Middle frontal gyrus (tissue), 1 donor: ENCODE measurements around the gene CA10.

Experiments
- DNase-seq: peaks from one replicate; pipeline ENCODE4 v3.0.0-alpha.2; 2015; ENCODE audit warnings: low spot score; ENCODE audit errors: extremely low spot score

The CA10 gene

DNA sequence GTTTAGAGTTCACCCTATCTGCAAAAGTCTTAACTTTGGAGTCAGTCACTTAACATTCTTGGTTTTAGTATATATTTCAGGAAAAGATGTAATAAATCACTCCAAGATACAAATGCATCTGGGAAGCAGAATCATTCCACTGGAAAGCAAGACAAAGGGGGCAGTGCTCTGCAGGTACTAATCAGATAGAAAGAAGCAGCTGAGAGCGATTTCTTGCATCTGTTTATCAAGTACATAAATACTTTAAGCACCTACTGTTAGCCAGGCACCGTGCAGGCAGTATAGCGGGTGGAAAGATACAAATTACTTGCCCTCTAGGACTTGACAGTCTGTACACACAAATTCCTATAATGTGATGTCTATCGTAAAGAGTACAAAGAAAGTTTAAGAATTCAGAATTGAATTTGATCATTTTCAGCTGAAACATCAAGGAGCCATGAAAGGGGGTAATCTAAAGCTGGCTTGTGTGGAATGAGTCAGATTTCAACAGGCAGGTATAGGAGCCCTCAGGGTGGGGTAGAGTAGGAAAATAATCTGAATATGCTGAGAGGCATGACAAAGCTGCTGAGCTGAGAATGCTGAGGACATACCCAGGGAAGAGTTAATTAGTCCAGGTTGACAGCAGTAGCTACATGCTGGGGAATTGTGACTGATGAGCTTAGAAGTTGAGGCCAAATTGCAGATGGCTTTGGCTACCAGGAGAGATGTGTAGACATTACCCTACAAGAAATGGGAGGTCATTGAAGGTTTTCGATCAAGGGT lies 110.2 kb downstream of the CA10 start:
- no peak for DNase-seq

DNA sequence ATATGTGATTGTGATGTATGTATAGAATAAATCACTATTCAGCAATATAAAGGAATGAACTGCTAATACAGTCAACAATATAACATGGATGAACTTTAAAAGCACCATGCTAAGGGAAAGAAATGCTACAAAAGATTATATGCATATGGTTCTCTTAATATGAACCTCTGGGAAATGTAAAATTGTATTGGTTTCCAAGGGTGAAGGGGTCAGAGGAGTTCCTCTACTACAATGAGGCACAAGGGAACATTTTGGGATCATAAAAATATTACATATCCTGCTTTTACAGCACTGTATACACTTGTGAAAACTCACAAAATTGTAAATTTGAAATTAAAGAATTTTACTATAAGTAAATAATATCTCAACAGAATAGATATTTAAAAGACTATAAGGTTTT lies 111.4 kb downstream of the CA10 start:
- DNase-seq = no peak

DNA sequence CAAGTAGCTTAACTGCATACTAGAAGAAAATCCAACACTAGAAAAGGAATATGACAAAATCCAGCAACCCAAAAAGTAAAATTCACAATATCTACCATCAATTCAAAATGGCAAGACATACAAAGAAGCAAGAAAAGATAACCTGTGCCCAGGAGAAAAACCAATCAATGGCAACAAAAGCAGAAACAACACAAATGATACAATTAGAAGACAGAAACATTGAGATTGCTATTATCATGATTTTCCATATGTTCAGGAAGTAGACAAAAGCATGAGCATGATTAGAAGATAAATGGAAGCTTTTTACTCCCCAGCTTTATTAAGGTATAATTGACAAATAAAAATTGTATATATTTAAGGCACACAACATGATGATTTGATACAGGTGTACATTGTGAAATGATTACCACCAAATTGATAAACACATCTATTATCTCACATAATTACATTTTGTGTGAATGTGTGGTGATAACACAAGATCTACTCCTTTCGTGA lies 117.3 kb downstream of the CA10 start:
- DNase-seq = no peak

DNA sequence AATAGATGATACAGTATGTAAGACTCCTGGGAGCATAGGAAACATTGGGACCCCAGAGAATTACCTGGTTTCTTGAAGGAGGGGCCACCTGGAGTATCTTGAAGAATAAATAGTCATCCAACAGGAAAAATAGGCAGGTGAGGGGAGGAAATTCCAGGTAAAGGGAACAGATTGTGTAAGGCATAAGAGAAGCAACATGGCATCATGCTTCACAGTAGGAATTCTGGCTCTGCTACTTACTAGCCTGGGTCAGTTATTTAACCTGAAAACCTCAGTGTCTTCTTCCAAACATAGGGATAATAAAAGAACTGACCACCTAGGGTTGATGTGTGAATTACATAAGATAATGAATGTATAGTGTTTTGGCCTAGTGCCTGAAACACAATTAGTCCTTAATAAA lies 122.1 kb downstream of the CA10 start:
- no peak for DNase-seq

DNA sequence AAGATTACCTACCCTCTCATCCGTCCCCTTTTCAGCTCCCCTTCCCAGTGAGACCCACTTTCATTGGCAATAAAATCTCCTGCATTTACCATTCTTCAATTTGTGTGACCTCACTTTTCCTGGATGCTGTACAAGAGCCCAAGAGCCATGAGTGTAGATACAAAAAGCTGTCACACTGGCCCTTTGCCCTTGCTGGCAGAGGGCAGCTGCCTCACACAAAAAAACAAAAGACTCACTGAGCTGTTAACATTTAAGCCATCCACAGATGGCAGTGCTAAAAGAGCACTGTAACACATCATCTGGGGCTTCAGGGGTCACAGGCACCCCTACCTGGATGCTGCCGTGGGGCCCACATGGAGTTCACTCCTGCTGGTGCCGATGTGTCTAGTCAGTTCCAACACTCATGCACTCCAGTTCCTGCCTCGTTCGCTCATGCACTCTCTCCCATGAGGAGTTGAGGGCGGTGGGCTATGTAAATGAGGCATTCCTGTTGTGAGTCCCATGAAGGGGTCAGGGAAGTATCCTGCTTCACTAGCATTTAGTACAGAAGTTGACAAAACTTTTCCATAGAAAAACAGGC lies 123.1 kb downstream of the CA10 start:
- no peak for DNase-seq

DNA sequence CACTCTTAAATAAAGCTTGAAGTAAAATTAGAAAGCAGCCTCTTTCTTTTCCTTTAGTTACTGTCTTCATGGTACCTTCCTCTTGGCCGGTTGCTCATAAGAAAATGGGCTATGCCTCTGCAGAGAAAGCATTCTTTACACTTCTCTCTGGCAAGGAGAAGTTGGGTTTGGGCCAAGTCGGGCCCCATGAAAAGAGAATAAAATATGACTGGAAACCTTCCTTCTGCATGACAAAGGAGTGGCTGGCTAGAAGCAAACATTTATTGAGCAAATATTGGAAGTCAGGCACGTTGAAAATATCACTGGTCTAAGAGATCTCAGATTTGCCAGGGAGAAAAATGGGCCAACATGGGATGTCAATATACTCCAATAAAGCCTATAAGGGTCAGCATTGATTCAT lies 126.1 kb downstream of the CA10 start:
- no peak for DNase-seq

DNA sequence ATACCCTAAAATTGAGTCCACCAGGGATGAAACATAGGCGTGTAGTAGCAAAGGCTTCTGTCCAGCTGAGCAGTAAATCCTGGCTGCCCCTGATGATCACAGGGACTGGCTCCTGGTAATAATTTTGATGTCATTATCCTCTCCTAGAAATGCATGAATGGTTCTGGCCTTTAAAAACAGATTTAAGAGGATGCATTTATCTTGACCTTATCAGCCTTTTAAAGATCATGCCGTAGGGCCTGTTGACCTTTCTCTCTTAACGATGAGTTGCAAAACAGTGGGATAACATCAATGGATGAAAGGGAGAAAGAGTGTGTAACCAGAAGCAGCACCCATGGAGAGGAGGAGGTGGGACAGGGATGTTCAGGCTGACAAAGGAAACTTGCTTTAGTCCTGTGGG lies 128.5 kb downstream of the CA10 start:
- no peak for DNase-seq

DNA sequence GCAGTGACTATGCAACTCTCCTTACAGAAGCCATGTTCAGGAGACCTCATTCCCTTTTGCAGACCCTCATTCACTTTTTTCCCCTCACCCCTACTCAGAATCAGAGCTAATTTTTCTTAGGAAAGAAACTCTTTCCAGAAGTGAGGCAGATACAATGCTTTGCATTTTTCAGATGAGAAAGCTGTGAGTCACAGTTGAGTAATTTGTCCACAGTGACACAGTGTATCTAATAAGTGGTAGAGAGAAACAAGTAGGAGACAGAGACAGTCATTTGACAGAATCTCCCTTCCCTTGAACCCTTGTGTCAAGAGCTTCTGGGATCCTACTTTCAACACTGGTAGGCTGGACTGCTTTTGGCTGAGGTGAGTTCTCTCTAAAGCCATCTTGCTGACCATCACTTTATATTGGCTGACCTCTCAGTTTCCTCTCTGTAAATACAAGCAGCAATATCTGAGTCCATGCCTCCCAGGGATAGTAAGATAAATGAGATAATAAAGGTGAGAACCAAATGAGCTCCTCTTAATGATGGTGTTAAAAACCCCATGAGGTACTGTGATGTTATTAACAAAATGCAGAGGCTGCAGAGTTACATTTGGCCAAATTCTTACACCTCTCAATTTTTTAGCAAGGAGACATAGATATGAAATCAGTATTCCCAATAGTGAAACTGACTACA lies 130.8 kb downstream of the CA10 start:
- no peak for DNase-seq

DNA sequence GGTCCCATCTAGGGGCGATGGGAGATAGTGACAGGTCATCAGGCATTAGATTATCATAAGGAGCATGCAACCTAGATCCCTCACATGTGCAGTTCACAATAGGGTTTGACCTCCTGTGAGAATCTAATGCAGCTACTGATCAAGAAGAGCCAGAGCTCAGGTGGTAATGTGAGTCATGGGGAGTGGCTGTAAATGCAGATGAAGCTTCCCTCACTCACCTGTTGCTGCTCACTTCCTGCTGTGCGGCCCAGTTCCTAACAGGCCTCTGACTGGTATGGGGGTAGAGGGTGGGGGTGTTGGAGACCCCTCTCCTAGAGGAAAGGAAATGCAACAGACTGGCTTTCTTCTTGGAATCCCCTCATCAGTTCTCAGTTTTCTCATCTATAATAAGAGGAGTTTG lies 131.4 kb downstream of the CA10 start:
- DNase-seq = no peak

DNA sequence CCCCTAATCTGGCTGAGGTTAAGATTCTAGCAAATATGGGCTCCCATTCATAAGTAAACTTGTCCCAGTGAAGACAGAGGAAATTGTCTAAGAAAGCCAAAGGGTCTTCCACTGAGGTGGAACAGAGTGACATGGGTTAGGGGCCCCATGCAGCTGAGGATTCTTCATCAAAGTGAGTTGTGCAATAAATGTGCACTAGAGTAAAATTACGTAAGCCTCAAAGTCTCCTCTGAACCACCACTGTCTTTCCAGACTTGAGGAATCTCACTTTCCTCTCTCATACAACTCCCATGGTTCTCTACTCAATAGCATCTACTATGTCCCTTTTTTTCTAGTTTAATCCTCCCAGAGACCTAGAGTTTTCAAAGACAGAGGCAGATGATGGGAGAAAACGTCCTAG lies 132.4 kb downstream of the CA10 start:
- no peak for DNase-seq

DNA sequence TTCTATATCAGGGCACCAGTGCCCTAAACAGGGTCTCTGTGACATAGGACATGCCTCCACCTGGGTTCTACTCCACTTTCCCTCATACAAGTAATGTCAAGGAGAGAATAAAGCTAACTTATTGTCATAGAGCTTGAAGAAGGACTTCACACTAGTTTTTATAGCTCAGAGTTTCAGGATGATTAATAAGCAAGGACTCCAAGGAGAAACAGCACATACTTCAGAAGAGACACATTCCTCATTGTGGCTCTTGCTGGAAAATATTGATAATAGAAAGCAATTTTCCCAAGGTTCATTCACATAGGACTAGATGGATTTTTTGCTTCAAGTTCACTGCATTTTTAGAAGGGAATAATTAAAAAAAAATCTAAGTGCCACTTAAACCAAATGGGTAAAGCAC lies 133.3 kb downstream of the CA10 start:
- DNase-seq = no peak

DNA sequence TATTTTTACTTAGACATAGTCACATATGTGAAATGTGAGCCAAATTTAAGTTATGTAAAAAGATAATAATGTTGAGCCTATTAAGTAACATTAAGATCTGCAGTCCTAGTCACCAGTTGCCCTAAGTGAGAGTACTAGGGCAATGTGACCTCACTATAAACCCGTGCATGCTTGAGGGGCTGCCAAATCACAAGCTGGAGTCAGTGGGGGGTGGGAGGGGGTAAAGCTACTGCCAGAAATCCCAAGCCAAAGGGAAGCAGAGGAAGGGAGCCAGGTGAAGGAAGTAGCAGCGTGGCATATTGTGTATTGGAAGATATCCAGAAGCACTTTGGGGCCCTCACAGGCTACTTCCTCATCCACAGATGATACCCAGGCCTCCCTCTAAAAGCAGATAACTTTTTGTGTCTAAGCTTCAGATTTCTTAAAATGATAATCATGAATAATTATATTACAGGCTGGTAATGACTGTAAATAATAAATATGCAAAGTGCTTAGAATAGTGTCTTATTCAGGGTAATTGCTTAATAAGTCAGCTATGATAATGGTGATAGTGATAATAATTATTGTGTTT lies 134.1 kb downstream of the CA10 start:
- DNase-seq = no peak

DNA sequence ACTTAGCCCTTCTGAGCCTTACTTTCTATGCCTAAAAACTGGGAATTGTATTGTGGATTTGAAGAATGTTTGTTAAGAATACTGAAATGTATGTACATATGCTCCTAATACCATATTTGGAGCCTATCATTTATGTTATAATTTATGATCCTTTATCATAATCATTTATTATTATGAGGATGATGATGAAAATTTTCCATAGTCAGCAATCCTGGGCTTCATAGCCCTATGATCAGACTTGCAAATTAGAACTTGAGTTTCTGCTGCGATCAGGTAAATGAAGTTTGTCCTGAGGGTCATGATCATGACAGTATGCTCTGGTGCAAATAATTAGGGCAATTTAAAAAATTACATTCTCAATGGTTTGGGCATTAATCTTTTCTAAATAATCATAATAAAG lies 147.4 kb downstream of the CA10 start:
- no peak for DNase-seq

DNA sequence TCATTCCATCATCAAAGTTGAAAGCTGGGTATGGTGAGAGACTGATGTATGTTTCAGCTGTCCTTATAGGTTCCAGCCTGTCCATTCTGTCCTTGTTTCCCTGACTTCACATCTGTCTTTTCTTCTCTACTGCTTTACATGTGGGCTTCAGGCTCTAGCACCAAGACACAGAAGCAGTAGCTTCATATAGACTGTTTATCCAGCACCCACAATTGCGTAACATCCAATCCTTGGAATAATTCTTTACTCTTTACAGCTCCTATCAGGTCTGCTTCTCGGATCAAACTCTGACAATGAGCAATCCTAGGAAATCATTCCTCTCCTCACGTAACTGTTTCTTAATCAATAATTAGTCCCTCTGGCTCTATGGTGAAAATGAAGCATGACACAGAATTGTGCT lies 158.9 kb downstream of the CA10 start:
- no peak for DNase-seq

DNA sequence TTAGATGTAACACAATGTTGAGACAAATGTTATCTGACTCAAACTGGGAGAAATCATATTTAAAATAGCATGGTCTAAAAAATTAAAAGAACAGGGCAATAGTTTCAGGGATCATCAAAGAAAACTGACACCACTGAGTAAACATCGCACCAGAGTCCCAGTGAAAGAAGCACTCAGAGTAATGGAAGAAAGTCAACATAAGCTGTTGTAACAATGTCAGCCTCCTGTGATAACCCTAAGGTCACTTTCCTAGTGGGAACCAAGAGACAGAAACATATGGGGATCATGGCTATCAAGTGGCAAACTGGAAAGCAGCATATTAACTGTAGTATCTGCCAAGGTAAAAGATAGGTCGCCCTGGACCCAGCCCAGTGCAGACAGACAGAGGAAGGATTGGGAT lies 160.8 kb downstream of the CA10 start:
- no peak for DNase-seq

DNA sequence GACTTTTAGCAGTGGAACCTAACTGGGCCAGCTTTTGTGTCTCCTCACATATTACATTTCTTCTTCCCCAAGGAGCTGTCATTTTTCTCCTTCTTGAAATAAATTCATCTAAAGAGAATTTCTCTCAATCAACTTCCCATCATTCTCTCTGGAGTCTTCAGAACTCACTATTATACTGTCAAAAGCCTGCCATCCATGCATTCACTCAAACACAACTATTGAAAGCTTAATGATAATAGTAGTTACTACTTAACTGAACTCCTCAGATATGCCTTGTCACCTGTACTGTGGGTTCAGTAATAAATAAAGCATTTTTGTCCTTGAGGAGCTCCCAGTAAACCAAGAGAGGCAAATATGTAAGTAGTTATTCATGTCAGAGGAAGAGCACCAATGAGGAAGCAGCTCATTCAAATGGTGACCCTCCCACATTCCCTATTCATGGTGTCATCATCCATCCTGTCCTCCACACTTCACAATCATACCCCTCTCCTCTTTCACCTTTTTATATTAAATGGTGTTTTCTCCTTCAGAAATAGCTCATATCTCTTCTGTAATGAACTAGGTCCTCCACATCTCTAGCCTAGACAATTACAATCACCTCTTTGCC lies 162.6 kb downstream of the CA10 start:
- DNase-seq = no peak

DNA sequence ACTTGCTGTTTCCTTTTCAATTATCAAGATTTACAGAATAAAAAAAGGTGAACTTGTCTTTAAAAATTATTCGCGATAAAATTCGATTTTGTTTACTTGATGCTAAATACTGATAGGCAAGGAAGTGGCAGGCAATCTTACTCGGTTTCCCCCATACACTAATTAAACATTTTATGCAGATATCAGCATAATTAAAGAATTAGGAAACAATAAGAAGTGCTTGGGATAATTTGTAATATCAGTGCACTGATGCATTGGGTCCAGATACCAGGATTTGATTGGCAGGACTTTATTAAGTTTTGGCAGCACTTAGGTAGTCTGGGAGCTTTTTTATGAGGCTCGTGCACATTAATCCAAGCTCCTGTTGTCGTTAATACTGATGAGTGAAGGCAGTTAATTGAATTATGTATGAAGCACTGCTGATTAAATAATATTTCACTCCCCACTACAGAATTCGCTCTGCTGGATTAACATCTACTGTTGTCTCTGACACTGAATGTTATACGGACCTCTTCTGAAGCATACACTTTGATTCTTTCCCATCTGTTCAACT lies 165.6 kb downstream of the CA10 start:
- no peak for DNase-seq

DNA sequence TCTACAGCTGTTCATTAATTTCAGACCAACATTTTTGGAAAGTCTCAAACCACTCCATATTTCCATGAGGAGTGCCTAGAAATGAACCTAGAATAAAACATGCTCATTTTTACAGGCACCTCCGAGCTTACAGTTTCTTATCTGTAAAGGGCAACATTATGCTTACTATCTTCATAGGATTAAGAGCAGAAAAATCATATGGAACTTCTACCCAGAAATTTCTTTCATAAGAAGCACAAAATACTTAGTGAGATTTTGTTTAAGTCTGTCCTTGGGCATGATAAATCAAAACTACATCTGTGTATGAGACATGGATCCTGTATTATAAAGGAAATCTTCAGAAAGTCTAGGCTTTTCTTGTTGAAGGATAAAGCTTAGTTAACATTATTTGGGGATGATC lies 187.4 kb downstream of the CA10 start:
- DNase-seq = no peak

DNA sequence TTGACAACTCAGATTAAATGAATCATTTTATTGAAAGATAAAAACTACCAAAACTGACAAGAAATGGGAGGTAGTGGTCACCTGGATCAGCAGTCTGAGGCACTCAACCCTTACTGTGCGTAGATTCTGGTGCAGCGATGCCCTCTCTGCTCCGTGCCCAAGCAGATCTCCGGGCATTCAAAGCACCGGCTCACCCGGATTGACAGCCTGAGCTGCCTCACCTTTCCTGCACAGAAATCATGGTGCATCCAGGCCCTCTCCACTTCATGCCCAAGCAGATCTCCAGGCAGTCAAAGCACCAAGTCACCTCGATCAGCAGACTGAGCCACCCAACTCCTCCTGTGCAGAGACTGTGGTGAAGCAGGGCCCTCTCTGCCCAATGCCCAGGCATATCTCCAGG lies 196.8 kb downstream of the CA10 start:
- DNase-seq = no peak

DNA sequence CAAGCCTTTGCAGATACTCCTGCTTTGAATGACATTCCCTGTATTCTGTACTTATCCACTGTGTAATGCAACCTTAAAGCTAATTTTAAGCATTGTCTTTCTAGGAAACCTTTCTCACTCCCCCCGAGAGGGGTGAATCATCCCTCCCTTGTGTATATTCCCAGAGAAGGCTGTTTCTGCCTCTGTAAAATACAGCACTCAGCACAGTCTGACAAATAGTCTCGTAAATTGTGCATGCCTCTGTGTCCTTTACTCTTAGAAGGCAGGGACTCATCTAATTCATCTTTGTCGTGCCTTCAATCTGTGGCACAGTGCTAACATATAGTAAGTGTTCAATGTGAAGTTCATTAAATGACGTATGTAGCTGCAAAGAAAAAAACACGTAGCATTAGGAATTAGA lies 200.7 kb downstream of the CA10 start:
- DNase-seq = no peak

DNA sequence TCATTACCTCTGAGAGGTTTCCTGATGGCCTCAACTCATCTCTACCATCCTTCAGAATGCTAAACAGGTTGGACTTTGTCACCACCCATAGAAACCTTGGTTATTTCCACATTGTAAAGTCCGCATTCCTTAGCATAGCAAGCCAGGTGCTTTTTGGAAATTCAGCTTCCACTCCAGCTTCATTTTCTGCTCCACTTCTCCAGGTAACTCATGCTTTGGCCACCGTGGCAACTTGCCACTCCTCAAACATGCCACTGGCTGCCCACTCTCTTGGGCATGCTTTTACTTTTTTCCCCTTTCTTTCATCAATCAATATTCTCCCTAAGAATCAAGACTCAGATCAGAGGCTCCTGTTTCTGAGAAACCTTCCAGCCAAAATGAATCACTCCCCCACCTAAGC lies 203.3 kb downstream of the CA10 start:
- DNase-seq = no peak
